Kidney tubule cell (primary cell): ENCODE measurements around the gene CD80.

ENCODE experiments used
- DNase-seq: peaks from one replicate; pipeline ENCODE4 v3.0.0-alpha.2; 2018; ENCODE audit warnings: low spot score

The CD80 gene

DNA sequence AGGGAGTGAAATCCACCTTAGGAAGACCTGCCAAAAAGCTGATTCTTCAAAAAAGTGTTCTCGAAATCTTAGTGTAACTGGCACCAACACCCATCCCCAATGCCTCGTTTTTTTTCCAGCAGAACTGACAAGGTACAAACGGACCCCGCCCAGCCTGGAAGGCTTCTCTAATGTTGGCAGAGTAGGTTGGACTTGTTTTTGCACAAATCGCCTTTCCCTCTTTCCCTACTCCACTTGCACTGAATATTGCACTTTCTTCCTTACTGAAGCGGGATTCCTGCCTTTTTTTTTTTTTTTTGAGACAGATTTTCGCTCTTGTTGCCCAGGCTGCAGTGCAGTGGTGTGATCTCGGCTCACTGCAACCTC lies 61.6 kb downstream of the CD80 start:
- peak; percentile 16 for DNase-seq

DNA sequence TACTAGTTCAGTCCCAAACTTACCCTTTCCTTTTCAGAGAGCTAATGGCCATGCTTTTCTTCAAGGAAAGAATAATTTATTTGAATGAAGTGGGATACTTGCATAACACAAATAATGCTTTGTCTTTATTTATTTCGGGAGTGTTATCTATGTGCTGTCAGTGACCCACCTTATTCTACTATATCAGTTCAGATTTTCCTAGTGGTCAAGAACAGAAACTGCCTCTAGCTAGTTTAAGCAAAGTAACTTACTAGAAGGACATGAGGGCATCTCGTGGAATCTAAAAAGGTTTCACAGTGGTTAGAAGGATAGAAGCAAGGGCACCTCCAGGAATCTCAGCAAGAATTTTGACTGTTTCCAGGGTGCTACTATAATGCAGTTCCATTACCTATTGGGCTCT lies 64.8 kb downstream of the CD80 start:
- DNase-seq: no peak

DNA sequence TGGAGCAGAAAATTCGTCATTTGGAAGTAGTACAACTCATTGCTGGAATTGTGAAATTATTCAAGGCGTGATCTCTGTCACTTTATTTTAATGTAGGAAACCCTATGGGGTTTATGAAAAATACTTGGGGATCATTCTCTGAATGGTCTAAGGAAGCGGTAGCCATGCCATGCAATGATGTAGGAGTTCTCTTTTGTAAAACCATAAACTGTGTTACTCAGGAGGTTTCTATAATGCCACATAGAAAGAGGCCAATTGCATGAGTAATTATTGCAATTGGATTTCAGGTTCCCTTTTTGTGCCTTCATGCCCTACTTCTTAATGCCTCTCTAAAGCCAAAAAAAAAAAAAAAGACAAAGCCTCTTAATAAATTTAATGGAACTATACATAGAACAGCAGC lies 66.6 kb downstream of the CD80 start:
- no peak for DNase-seq

DNA sequence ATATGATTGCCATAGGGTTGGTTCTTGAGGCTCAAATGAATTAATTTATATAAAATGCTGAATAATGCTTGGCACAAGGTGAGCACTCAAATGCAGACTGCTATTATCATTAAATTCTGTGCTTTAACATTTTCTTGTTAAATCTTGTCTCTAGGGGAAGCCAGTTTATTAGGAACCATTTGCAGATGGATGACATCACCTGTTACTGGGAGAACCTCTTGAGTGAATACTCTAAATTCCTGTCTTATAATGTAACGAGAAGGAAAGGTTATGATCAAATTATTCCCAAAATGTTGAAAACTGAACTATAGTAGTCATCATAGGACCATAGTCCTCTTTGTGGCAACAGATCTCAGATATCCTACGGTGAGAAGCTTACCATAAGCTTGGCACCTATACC lies 67.3 kb downstream of the CD80 start:
- DNase-seq: no peak

DNA sequence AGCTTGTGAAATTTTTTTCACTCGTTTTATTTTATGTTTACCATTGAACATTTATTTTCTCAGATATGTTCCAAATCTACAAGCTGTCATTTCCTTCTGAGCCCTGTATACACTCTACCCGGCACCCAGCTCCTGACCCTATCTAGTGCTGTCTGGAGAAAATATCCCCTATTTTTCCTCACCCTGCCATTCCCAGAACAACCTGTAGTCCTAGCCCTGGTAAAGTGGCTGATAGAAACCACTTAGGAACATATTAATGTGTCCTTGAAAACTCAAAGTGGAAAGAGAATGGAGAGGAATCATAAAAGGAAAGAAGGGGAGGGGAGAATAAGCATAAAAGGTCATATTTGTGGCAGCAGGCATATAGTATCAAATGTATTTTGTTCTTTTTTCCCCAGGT lies 69.3 kb downstream of the CD80 start:
- DNase-seq: no peak

DNA sequence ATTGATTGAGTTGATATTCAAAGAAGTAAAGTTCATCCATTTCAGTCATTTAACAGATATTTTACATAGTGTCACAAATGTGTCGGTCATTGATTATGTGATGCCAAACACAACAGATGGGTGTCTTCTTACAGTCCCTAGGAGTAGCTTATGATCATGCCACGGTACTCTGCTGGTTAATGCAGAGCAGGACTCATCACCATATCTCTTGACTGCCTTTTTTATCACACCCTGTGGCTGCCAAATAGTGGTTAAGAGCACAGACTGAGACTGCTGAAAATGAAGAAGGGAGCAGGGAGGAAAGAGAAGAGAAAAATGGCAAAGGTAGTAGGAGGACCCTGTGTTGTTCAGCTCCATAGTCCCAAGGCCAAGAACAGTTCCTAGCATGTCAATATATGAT lies 73.9 kb downstream of the CD80 start:
- DNase-seq: no peak

DNA sequence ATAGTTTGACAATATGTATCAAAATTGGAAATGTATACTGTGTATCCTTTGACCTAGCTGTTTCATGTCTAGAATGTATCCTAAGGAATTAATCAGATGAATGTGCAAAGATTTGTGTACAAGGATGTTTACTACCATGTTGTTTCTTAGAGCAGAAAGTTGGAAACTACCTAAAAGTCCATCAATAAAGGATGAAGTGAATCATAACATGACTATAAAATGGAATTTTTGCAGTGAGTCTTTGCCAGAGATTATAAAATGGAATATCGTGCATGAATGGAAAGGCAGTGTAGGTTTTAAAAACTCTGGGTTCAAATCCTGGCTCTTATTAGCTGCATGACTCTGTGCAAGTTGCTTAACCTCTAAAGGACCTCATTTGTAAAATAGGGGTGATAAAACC lies 76.3 kb downstream of the CD80 start:
- no peak for DNase-seq

DNA sequence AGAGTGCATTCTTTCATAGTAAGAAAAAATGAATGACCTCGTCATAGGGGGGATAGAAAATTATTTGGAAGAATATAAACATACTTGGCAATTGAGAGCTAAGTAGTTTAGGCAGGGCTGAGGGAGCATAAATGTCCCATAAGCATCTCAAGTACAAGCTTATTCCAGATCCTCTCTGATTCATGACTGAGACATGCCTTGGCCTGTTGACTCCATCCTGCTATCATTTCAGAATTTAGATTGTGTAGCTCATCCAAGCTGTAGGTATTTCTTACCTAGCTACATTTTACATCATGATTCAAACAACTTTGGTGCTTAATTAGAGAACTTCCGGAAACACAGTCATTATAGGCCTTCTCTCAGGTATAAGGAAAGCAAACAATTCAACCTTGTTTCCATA lies 78.3 kb downstream of the CD80 start:
- DNase-seq: peak; percentile 15
